GM12878 (cell line): ENCODE data around the gene LY6G5B. TPM values are rescaled to one million over a fixed set of nuclear protein-coding genes. Genes with fewer than 3 reads are reported as not detected.

Experiments used
- ASH2L ChIP-seq: fragments of 300-600, 200-600 bp; sonication (generic); IDR thresholded peaks from 2 replicates; pipeline ENCODE4 v1.6.1; 2017; ENCODE audit warnings: low read depth, mild to moderate bottlenecking, borderline replicate concordance
- CBX5 ChIP-seq: sonication (generic); IDR thresholded peaks from 2 replicates; pipeline ENCODE4 v1.6.1; 2016; ENCODE audit warnings: low read depth, moderate library complexity, mild to moderate bottlenecking, inconsistent platforms
- DPF2 ChIP-seq: fragments of 450-650 bp; IDR thresholded peaks from 2 replicates; pipeline ENCODE4 v1.6.1; 2017; ENCODE audit warnings: mild to moderate bottlenecking
- EED ChIP-seq: sonication (generic); IDR thresholded peaks from 2 replicates; pipeline ENCODE4 v1.6.1; 2016; ENCODE audit warnings: antibody characterized with exemption, low read depth
- EGR1 ChIP-seq, 2 experiments: IDR thresholded peaks; 1 replicate in 1 of 2; 2 replicates in 1 of 2; pipeline ENCODE4 v1.6.1; 2011 to 2012; ENCODE audit warnings: low read depth in 2 of 2, low read length in 2 of 2, borderline replicate concordance in 1 of 2, mild to moderate bottlenecking in 1 of 2, moderate library complexity in 1 of 2
- FOS ChIP-seq: IDR thresholded peaks from 3 replicates; pipeline ENCODE4 v1.6.1; 2011; ENCODE audit warnings: borderline replicate concordance; ENCODE audit not compliant: insufficient read length; ENCODE audit errors: extremely low read depth
- GABPA ChIP-seq: IDR thresholded peaks from 2 replicates; pipeline ENCODE4 v1.6.1; 2014; ENCODE audit warnings: antibody characterized with exemption, low read depth, mild to moderate bottlenecking, inconsistent platforms
- GATAD2B ChIP-seq: fragments of 450-650 bp; conservative IDR thresholded peaks from 2 replicates; pipeline ENCODE4 v1.6.1; 2017; ENCODE audit warnings: low read depth, mild to moderate bottlenecking, moderate library complexity
- IKZF2 ChIP-seq, 2 experiments: fragments of 450-650 bp; IDR thresholded peaks; 2 replicates each; pipeline ENCODE4 v1.6.1; 2017; ENCODE audit warnings: mild to moderate bottlenecking in 2 of 2, moderate library complexity in 2 of 2
- KAT2A ChIP-seq: conservative IDR thresholded peaks from 2 replicates; pipeline ENCODE4 v1.6.1; 2011; ENCODE audit warnings: low read depth, low read length; ENCODE audit not compliant: control insufficient read depth
- MEF2A ChIP-seq: IDR thresholded peaks from 2 replicates; pipeline ENCODE4 v1.6.1; 2011; ENCODE audit warnings: low read depth, mild to moderate bottlenecking, low read length, moderate library complexity; ENCODE audit not compliant: insufficient read depth
- MEF2B ChIP-seq: fragments of 450-650 bp; IDR thresholded peaks from 2 replicates; pipeline ENCODE4 v1.6.1; 2018; ENCODE audit warnings: mild to moderate bottlenecking, moderate library complexity; ENCODE audit not compliant: partially characterized antibody, poor library complexity, severe bottlenecking
- NFIC ChIP-seq: IDR thresholded peaks from 2 replicates; pipeline ENCODE4 v1.6.1; 2012; ENCODE audit warnings: low read depth, mild to moderate bottlenecking, inconsistent platforms, low read length, moderate library complexity
- PAX5 ChIP-seq: IDR thresholded peaks from 2 replicates; pipeline ENCODE4 v1.6.1; 2011; ENCODE audit warnings: low read depth, low read length, borderline replicate concordance
- POLR2AphosphoS5 ChIP-seq: IDR thresholded peaks from 2 replicates; pipeline ENCODE4 v1.6.1; 2011; ENCODE audit warnings: mild to moderate bottlenecking, low read length, inconsistent platforms
- POU2F2 ChIP-seq: IDR thresholded peaks from 3 replicates; pipeline ENCODE4 v1.6.1; 2011; ENCODE audit warnings: low read depth, mild to moderate bottlenecking, low read length, borderline replicate concordance
- RAD21 ChIP-seq: IDR thresholded peaks from 2 replicates; pipeline ENCODE4 v1.6.1; 2011; ENCODE audit warnings: mild to moderate bottlenecking, low read depth, low read length, moderate library complexity; ENCODE audit not compliant: insufficient read depth
- RB1 ChIP-seq: fragments of 450-650 bp; formaldehyde crosslinking; IDR thresholded peaks from 2 replicates; pipeline ENCODE4 v1.6.1; 2017; ENCODE audit warnings: mild to moderate bottlenecking, borderline replicate concordance
- SP1 ChIP-seq: IDR thresholded peaks from one replicate; pipeline ENCODE4 v1.6.1; 2011; ENCODE audit warnings: low read depth, low read length
- TCF12 ChIP-seq: IDR thresholded peaks from 2 replicates; pipeline ENCODE4 v1.6.1; 2011; ENCODE audit warnings: low read depth, mild to moderate bottlenecking, low read length
- TCF7 ChIP-seq: IDR thresholded peaks from 2 replicates; pipeline ENCODE4 v1.6.1; 2014; ENCODE audit warnings: antibody characterized with exemption, borderline replicate concordance
- ZNF217 ChIP-seq: fragments of 450-650 bp; IDR thresholded peaks from 2 replicates; pipeline ENCODE4 v1.6.1; 2017; ENCODE audit warnings: antibody characterized with exemption, mild to moderate bottlenecking
- polyA plus RNA-seq, 11 experiments: library from polyadenylated mRNA; depleted of rRNA in 4 of 11; unstranded in 6 of 11; stranded (reverse) in 5 of 11; fragments of >200 nt; fragmentation: Nextera tagmentation in 4 of 11; fragmentation: Illumina TruSeq in 1 of 11; extraction: Ambion mirVana in 4 of 11; extraction: Trizol in 1 of 11; gene quantifications; 1 replicate in 1 of 11; 2 replicates in 10 of 11; pipeline versions ENCODE4 v1.2.1 to v1.2.3, GENCODE V29; 2011 to 2016; ENCODE audit warnings: inconsistent platforms in 2 of 11, missing spikeins in 2 of 11, low read depth in 1 of 11
- total RNA-seq, 4 experiments: library from RNA; depleted of rRNA in 3 of 4; stranded (reverse); fragments of >200 nt in 3 of 4; fragmentation: Illumina TruSeq in 1 of 4; extraction: Trizol in 1 of 4; gene quantifications; 2 replicates each; pipeline versions ENCODE4 v1.2.1 to v1.2.3, GENCODE V29; 2013 to 2021
- TF ChIP-seq, protein P1 (sequence below): IDR thresholded peaks from 2 replicates; pipeline ENCODE4 v1.6.1; 2012; ENCODE audit warnings: low read depth, low read length, improper control_type of control experiment
- TF ChIP-seq, protein P2 (sequence below): fragments of 450-650 bp; IDR thresholded peaks from 2 replicates; pipeline ENCODE4 v1.6.1; 2018; ENCODE audit warnings: borderline replicate concordance, mild to moderate bottlenecking; ENCODE audit not compliant: partially characterized antibody
- TF ChIP-seq, protein P3 (sequence below): IDR thresholded peaks from 2 replicates; pipeline ENCODE4 v1.6.1; 2011; ENCODE audit warnings: low read depth, mild to moderate bottlenecking, low read length, moderate library complexity, borderline replicate concordance; ENCODE audit errors: extremely low read depth
- TF ChIP-seq, protein P4 (sequence below): fragments of 450-650 bp; IDR thresholded peaks from 2 replicates; pipeline ENCODE4 v1.6.1; 2017; ENCODE audit warnings: low read depth, mild to moderate bottlenecking, moderate library complexity

Gene LY6G5B
- total and polyA plus RNA-seq, 10 of the 15 experiments (the other 5 are each of a cell fraction or from before 2014, with no cell fraction given), result 3.2 to 16.5 (median 7.5) TPM

DNA sequence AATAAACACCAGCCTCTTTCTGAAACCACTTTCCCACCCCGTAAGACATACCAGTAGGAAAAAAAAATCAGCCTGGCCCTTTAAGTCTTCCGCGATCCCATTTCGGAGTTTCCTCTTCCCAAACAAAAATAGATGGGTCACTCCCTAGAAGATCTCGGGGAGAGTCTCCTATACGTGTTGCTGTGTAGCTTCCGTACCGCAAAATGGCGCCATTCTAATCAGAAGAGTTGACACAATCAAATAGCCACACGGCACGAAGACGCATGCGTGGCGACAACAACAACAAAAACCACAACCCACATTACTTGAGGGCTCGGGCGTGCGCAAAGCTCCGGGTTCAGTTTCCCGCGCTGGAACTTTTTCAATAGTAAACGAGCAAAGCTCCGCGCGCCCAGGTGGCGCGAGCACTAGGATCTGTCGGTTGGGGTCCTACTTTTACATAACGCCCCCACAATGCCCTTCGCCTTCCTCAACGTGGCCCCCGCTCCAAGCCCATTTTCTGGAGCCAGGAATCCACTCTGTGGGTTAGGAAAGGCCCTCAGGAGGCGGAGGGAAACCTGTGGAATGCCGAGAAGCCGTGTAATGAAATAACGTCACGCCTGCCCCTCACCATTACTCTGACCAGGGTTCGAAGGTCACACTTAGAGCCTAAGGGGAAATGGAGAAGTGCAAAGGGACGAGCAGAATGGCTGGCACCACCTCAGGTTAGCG lies 4.8 kb upstream of the LY6G5B start, which contains the start of gene GPANK1 (continued):
- peak; percentile 26 for TF ChIP-seq MEF2B
- peak; percentile 29; the same call in 1 of the 2 replicates for TF ChIP-seq PAX5
- TF ChIP-seq RAD21, result no peak
- no peak for TF ChIP-seq MEF2A
- TF ChIP-seq CBX5, result no peak
- TF ChIP-seq, protein P1, sequence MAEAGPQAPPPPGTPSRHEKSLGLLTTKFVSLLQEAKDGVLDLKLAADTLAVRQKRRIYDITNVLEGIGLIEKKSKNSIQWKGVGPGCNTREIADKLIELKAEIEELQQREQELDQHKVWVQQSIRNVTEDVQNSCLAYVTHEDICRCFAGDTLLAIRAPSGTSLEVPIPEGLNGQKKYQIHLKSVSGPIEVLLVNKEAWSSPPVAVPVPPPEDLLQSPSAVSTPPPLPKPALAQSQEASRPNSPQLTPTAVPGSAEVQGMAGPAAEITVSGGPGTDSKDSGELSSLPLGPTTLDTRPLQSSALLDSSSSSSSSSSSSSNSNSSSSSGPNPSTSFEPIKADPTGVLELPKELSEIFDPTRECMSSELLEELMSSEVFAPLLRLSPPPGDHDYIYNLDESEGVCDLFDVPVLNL, result peak; percentile 86
- TF ChIP-seq KAT2A, result no peak
- peak in 1 of 2 experiments; percentile 70; a peak in 3 of 4 replicates for TF ChIP-seq IKZF2 (IDR thresholded peaks at IDR 0.05)
- TF ChIP-seq ZNF217, result no peak
- peak; percentile 27; the same call in 1 of the 2 replicates for TF ChIP-seq TCF12
- TF ChIP-seq, protein P2, sequence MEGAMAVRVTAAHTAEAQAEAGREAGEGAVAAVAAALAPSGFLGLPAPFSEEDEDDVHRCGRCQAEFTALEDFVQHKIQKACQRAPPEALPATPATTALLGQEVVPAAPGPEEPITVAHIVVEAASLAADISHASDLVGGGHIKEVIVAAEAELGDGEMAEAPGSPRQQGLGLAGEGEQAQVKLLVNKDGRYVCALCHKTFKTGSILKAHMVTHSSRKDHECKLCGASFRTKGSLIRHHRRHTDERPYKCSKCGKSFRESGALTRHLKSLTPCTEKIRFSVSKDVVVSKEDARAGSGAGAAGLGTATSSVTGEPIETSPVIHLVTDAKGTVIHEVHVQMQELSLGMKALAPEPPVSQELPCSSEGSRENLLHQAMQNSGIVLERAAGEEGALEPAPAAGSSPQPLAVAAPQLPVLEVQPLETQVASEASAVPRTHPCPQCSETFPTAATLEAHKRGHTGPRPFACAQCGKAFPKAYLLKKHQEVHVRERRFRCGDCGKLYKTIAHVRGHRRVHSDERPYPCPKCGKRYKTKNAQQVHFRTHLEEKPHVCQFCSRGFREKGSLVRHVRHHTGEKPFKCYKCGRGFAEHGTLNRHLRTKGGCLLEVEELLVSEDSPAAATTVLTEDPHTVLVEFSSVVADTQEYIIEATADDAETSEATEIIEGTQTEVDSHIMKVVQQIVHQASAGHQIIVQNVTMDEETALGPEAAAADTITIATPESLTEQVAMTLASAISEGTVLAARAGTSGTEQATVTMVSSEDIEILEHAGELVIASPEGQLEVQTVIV, result no peak
- TF ChIP-seq POU2F2, result peak; percentile 40; the same call in 1 of the 3 replicates
- no peak for TF ChIP-seq DPF2
- TF ChIP-seq, protein P3, sequence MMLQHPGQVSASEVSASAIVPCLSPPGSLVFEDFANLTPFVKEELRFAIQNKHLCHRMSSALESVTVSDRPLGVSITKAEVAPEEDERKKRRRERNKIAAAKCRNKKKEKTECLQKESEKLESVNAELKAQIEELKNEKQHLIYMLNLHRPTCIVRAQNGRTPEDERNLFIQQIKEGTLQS, result no peak
- peak in 1 of 2 experiments; percentile 44; a peak in 1 of 3 replicates for TF ChIP-seq EGR1 (IDR thresholded peaks at IDR 0.05; ENCODE audit: borderline replicate concordance in 1 of 2, low read depth in 2 of 2, low read length in 2 of 2)
- TF ChIP-seq GABPA, result no peak; the same call in 1 of the 2 replicates
- TF ChIP-seq ASH2L, result no peak
- no peak for TF ChIP-seq EED
- TF ChIP-seq, protein P4, sequence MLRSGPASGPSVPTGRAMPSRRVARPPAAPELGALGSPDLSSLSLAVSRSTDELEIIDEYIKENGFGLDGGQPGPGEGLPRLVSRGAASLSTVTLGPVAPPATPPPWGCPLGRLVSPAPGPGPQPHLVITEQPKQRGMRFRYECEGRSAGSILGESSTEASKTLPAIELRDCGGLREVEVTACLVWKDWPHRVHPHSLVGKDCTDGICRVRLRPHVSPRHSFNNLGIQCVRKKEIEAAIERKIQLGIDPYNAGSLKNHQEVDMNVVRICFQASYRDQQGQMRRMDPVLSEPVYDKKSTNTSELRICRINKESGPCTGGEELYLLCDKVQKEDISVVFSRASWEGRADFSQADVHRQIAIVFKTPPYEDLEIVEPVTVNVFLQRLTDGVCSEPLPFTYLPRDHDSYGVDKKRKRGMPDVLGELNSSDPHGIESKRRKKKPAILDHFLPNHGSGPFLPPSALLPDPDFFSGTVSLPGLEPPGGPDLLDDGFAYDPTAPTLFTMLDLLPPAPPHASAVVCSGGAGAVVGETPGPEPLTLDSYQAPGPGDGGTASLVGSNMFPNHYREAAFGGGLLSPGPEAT, result peak; percentile 69; the same call in 1 of the 2 replicates
- 0 out of 2 replicates have a peak, but pooled peaks have one; percentile 33 for TF ChIP-seq TCF7
- peak; percentile 83 for TF ChIP-seq POLR2AphosphoS5
- no peak for TF ChIP-seq SP1
- TF ChIP-seq NFIC, result no peak
- TF ChIP-seq FOS, result no peak
- no peak; the same call in 1 of the 2 replicates for TF ChIP-seq GATAD2B
- TF ChIP-seq RB1, result peak; percentile 99; the same call in 1 of the 2 replicates
